Neural progenitor cell (in vitro differentiated cells): Measurements from ENCODE around the gene RUNX3. TPM values are rescaled to one million over a fixed set of nuclear protein-coding genes. Genes with fewer than 3 reads are reported as not detected.

Source experiments
- DNase-seq: peaks from one replicate; pipeline ENCODE4 v3.0.0-alpha.2; 2016; ENCODE audit warnings: low spot score
- H2AFZ ChIP-seq: fragments of 200-600 bp; sonication (generic); replicated peaks from 2 replicates; pipeline ENCODE4 v1.6.1; 2016; ENCODE audit warnings: antibody characterized with exemption
- H3F3A ChIP-seq: fragments of 200-600 bp; sonication (generic); 2 replicates; pipeline ENCODE4 v1.6.1; 2016; ENCODE audit warnings: antibody characterized with exemption, low read depth
- H3K27ac ChIP-seq: fragments of 200-600 bp; sonication (generic); 2 replicates; pipeline ENCODE4 v1.5.1; 2016; ENCODE audit warnings: mild to moderate bottlenecking
- H3K27me3 ChIP-seq: fragments of 200-600 bp; sonication (generic); 2 replicates; pipeline ENCODE4 v1.6.1; 2016; ENCODE audit warnings: mild to moderate bottlenecking, moderate library complexity
- H3K36me3 ChIP-seq: fragments of 200-600 bp; sonication (generic); 2 replicates; pipeline ENCODE4 v1.5.1; 2016
- H3K4me1 ChIP-seq: fragments of 200-600 bp; sonication (generic); 2 replicates; pipeline ENCODE4 v1.6.1; 2016; ENCODE audit warnings: mixed run types
- H3K4me2 ChIP-seq: fragments of 200-600 bp; sonication (generic); 2 replicates; pipeline ENCODE4 v1.6.1; 2016
- H3K4me3 ChIP-seq: fragments of 200-600 bp; sonication (generic); 2 replicates; pipeline ENCODE4 v1.5.1; 2016
- H3K79me2 ChIP-seq: fragments of 200-600 bp; sonication (generic); 2 replicates; pipeline ENCODE4 v1.6.1; 2016; ENCODE audit warnings: low read depth
- H3K9ac ChIP-seq: fragments of 200-600 bp; sonication (generic); 2 replicates; pipeline ENCODE4 v1.6.1; 2016
- H3K9me3 ChIP-seq: fragments of 200-600 bp; sonication (generic); 2 replicates; pipeline ENCODE4 v1.5.1; 2016; ENCODE audit warnings: low read depth
- H4K20me1 ChIP-seq: fragments of 200-600 bp; sonication (generic); 2 replicates; pipeline ENCODE4 v1.6.1; 2016; ENCODE audit warnings: low read depth
- H3K27ac Mint-ChIP-seq: 3 replicates; pipeline ENCODE4 v1.8.0; 2021; ENCODE audit warnings: mixed read lengths
- H3K27me3 Mint-ChIP-seq: 2 replicates; pipeline ENCODE4 v1.8.0; 2022; ENCODE audit warnings: low read depth, mild to moderate bottlenecking, inconsistent platforms, moderate library complexity, mixed read lengths; ENCODE audit not compliant: insufficient read depth
- H3K36me3 Mint-ChIP-seq: 3 replicates; pipeline ENCODE4 v1.8.0; 2021; ENCODE audit warnings: mixed read lengths
- H3K4me1 Mint-ChIP-seq: 3 replicates; pipeline ENCODE4 v1.8.0; 2021; ENCODE audit warnings: mixed read lengths
- H3K4me3 Mint-ChIP-seq: 3 replicates; pipeline ENCODE4 v1.8.0; 2021; ENCODE audit warnings: mild to moderate bottlenecking, moderate library complexity, mixed read lengths
- H3K9me3 Mint-ChIP-seq: 3 replicates; pipeline ENCODE4 v1.8.0; 2020; ENCODE audit warnings: mixed read lengths
- EZH2 ChIP-seq: fragments of 200-600 bp; sonication (generic); IDR thresholded peaks from 2 replicates; pipeline ENCODE4 v1.6.1; 2017; ENCODE audit warnings: antibody characterized with exemption, mild to moderate bottlenecking, moderate library complexity
- EZH2phosphoT487 ChIP-seq: fragments of 200-600 bp; sonication (generic); IDR thresholded peaks from 2 replicates; pipeline ENCODE4 v1.6.1; 2017; ENCODE audit warnings: antibody characterized with exemption
- total RNA-seq: library from RNA; depleted of rRNA; stranded (reverse); fragments of >200 nt; gene quantifications from 2 replicates; pipeline ENCODE4 v1.2.3, GENCODE V29; 2015; ENCODE audit warnings: low replicate concordance
- TF ChIP-seq, protein P1 (sequence below): fragments of 200-600 bp; sonication (generic); IDR thresholded peaks from 2 replicates; pipeline ENCODE4 v1.5.1; 2017; ENCODE audit warnings: antibody characterized with exemption, mild to moderate bottlenecking

Gene RUNX3
- total RNA-seq, 1 donor from 2014 or later = not detected

DNA sequence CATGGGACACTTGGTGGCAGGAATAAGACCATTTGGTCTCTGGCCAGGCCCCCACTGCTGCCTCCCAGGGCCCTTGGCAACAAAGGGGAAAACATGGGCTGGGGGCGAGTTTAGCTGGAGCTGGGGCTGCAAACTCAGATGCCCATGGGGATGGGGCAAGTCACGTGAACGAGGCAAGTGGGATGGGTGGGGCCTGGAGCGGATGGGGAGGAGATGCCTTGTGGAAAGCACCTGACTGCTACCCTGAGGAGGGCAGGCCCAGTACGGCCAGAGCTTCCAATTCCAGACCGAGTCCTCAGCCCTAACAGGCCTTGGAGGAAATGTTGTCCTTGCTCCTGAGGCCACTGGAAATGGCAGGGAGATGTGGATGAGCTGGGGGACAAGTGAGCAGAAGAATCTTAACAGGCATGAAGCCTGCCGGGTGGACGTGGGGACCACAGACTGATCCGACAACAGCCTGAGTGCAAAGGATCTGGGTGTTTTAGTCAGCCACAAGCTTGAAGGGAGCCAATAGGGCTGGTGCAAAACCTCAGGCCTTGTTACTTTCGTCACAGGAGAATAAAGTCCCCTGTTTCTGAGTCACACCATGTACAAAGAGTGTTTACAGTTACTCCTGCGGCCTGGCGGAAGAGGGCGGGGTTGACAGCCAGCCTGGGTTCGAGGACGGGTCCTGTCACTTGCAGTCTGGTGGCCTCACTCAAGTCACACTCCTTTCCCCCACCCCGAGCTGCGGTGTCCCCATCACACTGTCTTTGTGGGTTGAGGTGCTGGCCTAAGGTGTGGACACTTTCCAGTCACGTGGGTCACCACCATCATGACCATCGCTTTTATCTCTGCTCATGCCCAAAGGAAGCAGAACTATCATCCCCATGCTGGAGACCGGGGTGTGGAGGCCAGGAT lies 19.1 kb downstream of the RUNX3 start:
- no peak overlapping the region for H3K4me3 Mint-ChIP-seq
- Histone ChIP-seq H3K79me2 (no peaks in the 10 kb centered on the region), H3K4me2 (no peak overlapping the region), H4K20me1 (no peaks in the 10 kb centered on the region), H3K27ac (no peak overlapping the region), H3K9me3 (no peaks in the 10 kb centered on the region), H3F3A (no peaks in the 10 kb centered on the region), H2AFZ (no peak overlapping the region), H3K4me3 (no peak overlapping the region), H3K9ac (no peak overlapping the region), H3K36me3 (no peaks in the 10 kb centered on the region), H3K4me1 (peaks cover 3% of the 10 kb centered on the region), H3K27me3 (no peaks in the 10 kb centered on the region)
- peaks cover 5% of the 10 kb centered on the region for H3K36me3 Mint-ChIP-seq
- H3K27ac Mint-ChIP-seq = peak overlapping the region; percentile 19
- H3K4me1 Mint-ChIP-seq = peaks cover 23% of the 10 kb centered on the region
- TF ChIP-seq EZH2 (no peak), EZH2phosphoT487 (no peak)
- TF ChIP-seq, protein P1, sequence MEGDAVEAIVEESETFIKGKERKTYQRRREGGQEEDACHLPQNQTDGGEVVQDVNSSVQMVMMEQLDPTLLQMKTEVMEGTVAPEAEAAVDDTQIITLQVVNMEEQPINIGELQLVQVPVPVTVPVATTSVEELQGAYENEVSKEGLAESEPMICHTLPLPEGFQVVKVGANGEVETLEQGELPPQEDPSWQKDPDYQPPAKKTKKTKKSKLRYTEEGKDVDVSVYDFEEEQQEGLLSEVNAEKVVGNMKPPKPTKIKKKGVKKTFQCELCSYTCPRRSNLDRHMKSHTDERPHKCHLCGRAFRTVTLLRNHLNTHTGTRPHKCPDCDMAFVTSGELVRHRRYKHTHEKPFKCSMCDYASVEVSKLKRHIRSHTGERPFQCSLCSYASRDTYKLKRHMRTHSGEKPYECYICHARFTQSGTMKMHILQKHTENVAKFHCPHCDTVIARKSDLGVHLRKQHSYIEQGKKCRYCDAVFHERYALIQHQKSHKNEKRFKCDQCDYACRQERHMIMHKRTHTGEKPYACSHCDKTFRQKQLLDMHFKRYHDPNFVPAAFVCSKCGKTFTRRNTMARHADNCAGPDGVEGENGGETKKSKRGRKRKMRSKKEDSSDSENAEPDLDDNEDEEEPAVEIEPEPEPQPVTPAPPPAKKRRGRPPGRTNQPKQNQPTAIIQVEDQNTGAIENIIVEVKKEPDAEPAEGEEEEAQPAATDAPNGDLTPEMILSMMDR = no peak
- peaks cover 12% of the 10 kb centered on the region for H3K9me3 Mint-ChIP-seq
- peaks cover 11% of the 10 kb centered on the region for H3K27me3 Mint-ChIP-seq
- no peak for DNase-seq

DNA sequence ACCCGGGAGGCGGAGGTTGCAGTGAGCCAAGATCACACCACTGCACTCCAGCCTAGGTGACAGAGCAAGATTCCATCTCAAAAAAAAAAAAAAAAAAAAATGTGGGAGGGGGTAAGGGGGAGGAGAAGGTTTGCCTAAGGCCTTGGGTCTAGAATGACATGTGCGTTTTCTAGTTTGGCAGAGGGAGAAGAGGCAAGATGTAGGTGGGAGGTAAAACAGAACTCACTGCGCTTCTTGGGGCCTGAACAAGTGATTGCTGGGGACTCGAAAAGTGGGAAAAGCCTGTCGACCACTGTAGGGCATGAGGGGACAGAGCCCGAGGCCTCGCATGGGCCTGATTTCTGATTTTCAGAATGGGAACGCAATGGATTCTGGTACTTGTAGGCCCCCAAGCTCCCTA lies 19.9 kb downstream of the RUNX3 start:
- TF ChIP-seq EZH2phosphoT487 = no peak
- TF ChIP-seq, protein P1 = no peak
- Histone ChIP-seq H3K36me3 (no peaks in the 10 kb centered on the region), H3K9me3 (no peaks in the 10 kb centered on the region), H3K4me2 (no peak overlapping the region), H3K4me3 (no peak overlapping the region), H3K79me2 (no peaks in the 10 kb centered on the region), H2AFZ (no peak overlapping the region), H4K20me1 (no peaks in the 10 kb centered on the region), H3K9ac (no peak overlapping the region), H3K4me1 (no peaks in the 10 kb centered on the region), H3K27me3 (no peaks in the 10 kb centered on the region), H3K27ac (no peak overlapping the region), H3F3A (no peaks in the 10 kb centered on the region)
- no peak for DNase-seq
- Mint-ChIP-seq H3K27me3 (peaks cover 11% of the 10 kb centered on the region), H3K36me3 (peaks cover 5% of the 10 kb centered on the region), H3K4me3 (no peak overlapping the region), H3K4me1 (peaks cover 21% of the 10 kb centered on the region), H3K27ac (no peak overlapping the region), H3K9me3 (peaks cover 12% of the 10 kb centered on the region)

DNA sequence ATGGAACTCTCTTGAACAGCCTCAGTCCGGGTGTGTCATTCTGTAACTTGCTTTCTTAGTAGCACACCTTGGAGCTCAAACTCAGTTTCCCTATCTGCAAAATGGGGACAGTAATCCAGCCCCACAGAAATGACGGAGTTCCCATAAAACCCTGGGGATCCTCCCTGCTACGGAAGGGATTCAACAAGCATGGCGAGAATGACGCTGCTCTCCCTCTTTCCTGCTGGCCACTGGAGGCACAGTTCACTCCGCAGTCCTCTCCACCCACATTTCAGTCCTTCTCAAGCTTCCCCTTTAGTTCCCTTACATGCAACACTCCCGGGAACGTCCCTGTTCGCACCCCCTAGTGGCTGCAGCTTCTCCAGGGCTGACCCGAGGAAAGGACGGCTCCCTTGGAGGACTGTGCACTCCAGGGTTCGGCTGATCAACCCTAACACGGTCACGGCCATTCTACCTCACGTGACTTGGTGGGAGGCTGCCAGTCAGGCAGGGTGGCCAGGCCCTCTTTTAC lies 20.6 kb downstream of the RUNX3 start:
- Mint-ChIP-seq H3K27ac (no peak overlapping the region), H3K4me3 (no peak overlapping the region)
- no peaks in the 10 kb centered on the region for H3K36me3 ChIP-seq

More for the DNA sequence above, 20.6 kb downstream of the RUNX3 start:
- Histone ChIP-seq H3K27me3 (no peaks in the 10 kb centered on the region), H3K4me3 (no peak overlapping the region), H3K9ac (no peak overlapping the region), H3K4me1 (no peaks in the 10 kb centered on the region), H2AFZ (peak overlapping the region; percentile 27), H3K9me3 (no peaks in the 10 kb centered on the region), H3F3A (no peaks in the 10 kb centered on the region), H4K20me1 (no peaks in the 10 kb centered on the region), H3K79me2 (no peaks in the 10 kb centered on the region), H3K27ac (no peak overlapping the region), H3K4me2 (no peak overlapping the region)
- H3K27me3 Mint-ChIP-seq = peaks cover 11% of the 10 kb centered on the region
- peaks cover 5% of the 10 kb centered on the region for H3K36me3 Mint-ChIP-seq
- H3K9me3 Mint-ChIP-seq = peaks cover 12% of the 10 kb centered on the region
- peaks cover 18% of the 10 kb centered on the region for H3K4me1 Mint-ChIP-seq
- TF ChIP-seq EZH2 = no peak
- TF ChIP-seq, protein P1 = peak; percentile 70
- DNase-seq = peak; percentile 79
